Keratinocyte (primary cell): ENCODE results near the gene CISD3. TPM values are rescaled to one million over a fixed set of nuclear protein-coding genes. Genes with fewer than 3 reads are reported as not detected.

Source experiments
- DNase-seq: peaks from one replicate; pipeline ENCODE4 v3.0.0-alpha.2; 2011; ENCODE audit warnings: low read depth, missing footprints, low spot score
- FAIRE-seq: peaks from 2 replicates; lab custom pipeline; 2011; peaks lifted over from hg19 to GRCh38; lab: Jason Lieb, UNC
- H2AFZ ChIP-seq: 2 replicates; pipeline ENCODE4 v1.6.0; 2012; ENCODE audit warnings: low read length, control low read depth, inconsistent platforms; ENCODE audit not compliant: control insufficient read depth
- H3K27ac ChIP-seq: 2 replicates; pipeline ENCODE4 v1.5.1; 2011; ENCODE audit warnings: low read length; ENCODE audit not compliant: control insufficient read depth, insufficient read depth
- H3K27me3 ChIP-seq: 3 replicates; pipeline ENCODE4 v1.6.0; 2011; ENCODE audit warnings: low read length; ENCODE audit not compliant: control insufficient read depth, insufficient read depth; ENCODE audit errors: extremely low read depth
- H3K36me3 ChIP-seq, 2 experiments: 2 replicates in 1 of 2; 3 replicates in 1 of 2; pipeline ENCODE4 v1.5.1; 2011; ENCODE audit warnings: low read length in 2 of 2, mild to moderate bottlenecking in 1 of 2; ENCODE audit not compliant: control insufficient read depth in 2 of 2, insufficient read depth in 2 of 2; ENCODE audit errors: extremely low read depth in 1 of 2
- H3K4me1 ChIP-seq: 3 replicates; pipeline ENCODE4 v1.5.1; 2011; ENCODE audit warnings: low read length; ENCODE audit not compliant: control insufficient read depth, insufficient read depth; ENCODE audit errors: extremely low read depth
- H3K4me2 ChIP-seq: 3 replicates; pipeline ENCODE4 v1.6.0; 2011; ENCODE audit warnings: low read depth, low read length; ENCODE audit not compliant: control insufficient read depth, insufficient read depth; ENCODE audit errors: extremely low read depth
- H3K4me3 ChIP-seq, 3 experiments: fragments of 200-600 bp in 1 of 3; sonication (generic) in 1 of 3; 2 replicates in 2 of 3; 3 replicates in 1 of 3; pipeline ENCODE4 v1.5.1; 2011 to 2016; ENCODE audit warnings: low read length in 3 of 3, mild to moderate bottlenecking in 3 of 3, control low read depth in 2 of 3, inconsistent platforms in 1 of 3, low read depth in 1 of 3, mixed read lengths in 1 of 3, mixed run types in 1 of 3, moderate library complexity in 1 of 3; ENCODE audit not compliant: control insufficient read depth in 2 of 3, insufficient read depth in 2 of 3; ENCODE audit errors: extremely low read depth in 1 of 3
- H3K79me2 ChIP-seq: 2 replicates; pipeline ENCODE4 v1.6.0; 2012; ENCODE audit warnings: low read length; ENCODE audit not compliant: control insufficient read depth, insufficient read depth
- H3K9ac ChIP-seq: 3 replicates; pipeline ENCODE4 v1.6.0; 2011; ENCODE audit warnings: low read length; ENCODE audit not compliant: control insufficient read depth, insufficient read depth; ENCODE audit errors: extremely low read depth
- H3K9me1 ChIP-seq: 3 replicates; pipeline ENCODE4 v1.6.0; 2011; ENCODE audit warnings: low read length; ENCODE audit not compliant: control insufficient read depth, insufficient read depth; ENCODE audit errors: extremely low read depth
- H3K9me3 ChIP-seq: 2 replicates; pipeline ENCODE4 v1.5.1; 2012; ENCODE audit warnings: low read depth, low read length; ENCODE audit not compliant: control insufficient read depth
- H4K20me1 ChIP-seq: 3 replicates; pipeline ENCODE4 v1.6.0; 2011; ENCODE audit warnings: low read length; ENCODE audit not compliant: control insufficient read depth, insufficient read depth; ENCODE audit errors: extremely low read depth
- EZH2 ChIP-seq: IDR thresholded peaks from one replicate; pipeline ENCODE4 v1.6.1; 2012; ENCODE audit warnings: inconsistent platforms, mild to moderate bottlenecking, low read length, moderate library complexity
- dilution Hi-C: fragments of 300-500 bp; cut with MboI; formaldehyde crosslinking; loops from one replicate; pipeline ENCODE4 v1.7.0; 2020; ENCODE audit warnings: low sequenced_read_pairs; ENCODE audit not compliant: extremely low pct_ligation_motif_present
- polyA plus RNA-seq, 5 experiments: library from polyadenylated mRNA; depleted of rRNA in 3 of 5; stranded (reverse) in 3 of 5; stranded (forward) in 1 of 5; unstranded in 1 of 5; fragments of >200 nt; gene quantifications; 1 replicate in 1 of 5; 2 replicates in 3 of 5; 3 replicates in 1 of 5; pipeline versions ENCODE4 v1.2.1 to v1.2.3, GENCODE V29; 2011 to 2012; ENCODE audit warnings: missing spikeins in 2 of 5, low read depth in 1 of 5, low replicate concordance in 1 of 5
- TF ChIP-seq, protein P1 (sequence below), 3 experiments: IDR thresholded peaks in 1 of 3; conservative IDR thresholded peaks in 1 of 3; optimal IDR thresholded peaks in 1 of 3; 2 replicates in 2 of 3; 3 replicates in 1 of 3; pipeline versions ENCODE3 to v1.5.1; 2011; ENCODE audit warnings: low read length in 3 of 3, mild to moderate bottlenecking in 3 of 3, moderate library complexity in 2 of 3, control low read depth in 1 of 3, inconsistent platforms in 1 of 3; ENCODE audit not compliant: insufficient read depth in 2 of 3; ENCODE audit errors: extremely low read depth in 1 of 3

The CISD3 gene
- polyA plus RNA-seq, 1 donor (not counting 4 experiments of a cell fraction or from before 2014, with no cell fraction given): 17.1 TPM

DNA sequence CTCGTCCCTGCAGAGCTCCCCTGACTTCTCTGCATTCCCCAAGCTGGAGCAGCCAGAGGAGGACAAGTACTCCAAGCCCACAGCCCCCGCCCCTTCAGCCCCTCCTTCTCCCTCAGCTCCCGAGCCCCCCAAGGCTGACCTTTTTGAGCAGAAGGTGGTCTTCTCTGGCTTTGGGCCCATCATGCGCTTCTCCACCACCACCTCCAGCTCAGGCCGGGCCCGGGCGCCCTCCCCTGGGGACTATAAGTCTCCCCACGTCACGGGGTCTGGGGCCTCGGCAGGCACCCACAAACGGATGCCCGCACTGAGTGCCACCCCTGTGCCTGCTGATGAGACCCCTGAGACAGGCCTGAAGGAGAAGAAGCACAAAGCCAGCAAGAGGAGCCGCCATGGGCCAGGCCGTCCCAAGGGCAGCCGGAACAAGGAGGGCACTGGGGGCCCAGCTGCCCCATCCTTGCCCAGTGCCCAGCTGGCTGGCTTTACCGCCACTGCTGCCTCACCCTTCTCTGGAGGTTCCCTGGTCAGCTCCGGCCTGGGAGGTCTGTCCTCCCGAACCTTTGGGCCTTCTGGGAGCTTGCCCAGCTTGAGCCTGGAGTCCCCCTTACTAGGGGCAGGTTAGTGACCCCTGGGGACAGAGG lies 13.7 kb upstream of the CISD3 start:
- Histone ChIP-seq H3K9me3 (no peaks in the 10 kb centered on the region), H3K36me3 (peaks cover 21 to 40% of the 10 kb centered on the region in 2 experiments), H3K4me2 (no peak overlapping the region), H3K27ac (no peak overlapping the region), H2AFZ (no peak overlapping the region), H4K20me1 (no peaks in the 10 kb centered on the region), H3K27me3 (no peaks in the 10 kb centered on the region), H3K4me1 (peaks cover 4% of the 10 kb centered on the region), H3K9ac (no peak overlapping the region), H3K4me3 (no peak overlapping the region), H3K79me2 (no peaks in the 10 kb centered on the region), H3K9me1 (no peaks in the 10 kb centered on the region)
- FAIRE-seq (no peak), DNase-seq (no peak)
- dilution Hi-C loops: no loop called here
- no peak for TF ChIP-seq EZH2
- TF ChIP-seq, protein P1, sequence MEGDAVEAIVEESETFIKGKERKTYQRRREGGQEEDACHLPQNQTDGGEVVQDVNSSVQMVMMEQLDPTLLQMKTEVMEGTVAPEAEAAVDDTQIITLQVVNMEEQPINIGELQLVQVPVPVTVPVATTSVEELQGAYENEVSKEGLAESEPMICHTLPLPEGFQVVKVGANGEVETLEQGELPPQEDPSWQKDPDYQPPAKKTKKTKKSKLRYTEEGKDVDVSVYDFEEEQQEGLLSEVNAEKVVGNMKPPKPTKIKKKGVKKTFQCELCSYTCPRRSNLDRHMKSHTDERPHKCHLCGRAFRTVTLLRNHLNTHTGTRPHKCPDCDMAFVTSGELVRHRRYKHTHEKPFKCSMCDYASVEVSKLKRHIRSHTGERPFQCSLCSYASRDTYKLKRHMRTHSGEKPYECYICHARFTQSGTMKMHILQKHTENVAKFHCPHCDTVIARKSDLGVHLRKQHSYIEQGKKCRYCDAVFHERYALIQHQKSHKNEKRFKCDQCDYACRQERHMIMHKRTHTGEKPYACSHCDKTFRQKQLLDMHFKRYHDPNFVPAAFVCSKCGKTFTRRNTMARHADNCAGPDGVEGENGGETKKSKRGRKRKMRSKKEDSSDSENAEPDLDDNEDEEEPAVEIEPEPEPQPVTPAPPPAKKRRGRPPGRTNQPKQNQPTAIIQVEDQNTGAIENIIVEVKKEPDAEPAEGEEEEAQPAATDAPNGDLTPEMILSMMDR (optimal IDR thresholded peaks at IDR 0.05 in 1 of 3, IDR thresholded peaks at IDR 0.05 in 1 of 3, conservative IDR thresholded peaks at IDR 0.05 in 1 of 3; ENCODE audit: extremely low read depth in 1 of 3, insufficient read depth in 2 of 3, low read length in 3 of 3): no peak

GRCh38 chr17:38717139-38717745 lies 12.9 kb upstream of the CISD3 start:
- H3K4me2 ChIP-seq: no peak overlapping the region
- H3K27me3 ChIP-seq: no peaks in the 10 kb centered on the region
- dilution Hi-C loops: no loop called here
- H4K20me1 ChIP-seq: no peaks in the 10 kb centered on the region
- H3K27ac ChIP-seq: no peak overlapping the region
- H3K36me3 ChIP-seq: peaks cover 14 to 37% of the 10 kb centered on the region in 2 experiments
- H3K4me1 ChIP-seq: peaks cover 4% of the 10 kb centered on the region
- no peak for DNase-seq
- TF ChIP-seq, protein P1 (optimal IDR thresholded peaks at IDR 0.05 in 1 of 3, IDR thresholded peaks at IDR 0.05 in 1 of 3, conservative IDR thresholded peaks at IDR 0.05 in 1 of 3; ENCODE audit: extremely low read depth in 1 of 3, insufficient read depth in 2 of 3, low read length in 3 of 3): no peak
- TF ChIP-seq EZH2: no peak
- H3K9me3 ChIP-seq: no peaks in the 10 kb centered on the region
- H3K79me2 ChIP-seq: no peaks in the 10 kb centered on the region
- no peak for FAIRE-seq
- H3K4me3 ChIP-seq: no peak overlapping the region
- no peaks in the 10 kb centered on the region for H3K9me1 ChIP-seq
- no peak overlapping the region for H3K9ac ChIP-seq
- no peak overlapping the region for H2AFZ ChIP-seq
